SK-N-MC (cell line): ENCODE data around the gene ATP10D.
A peak's percentile ranks its signal among the peaks of the same experiment; 100 is the strongest.
"Not testable (repeated sequence)": the region's sequence is repeated elsewhere in the genome, so short reads cannot be mapped to it uniquely, and the experiment has no call there.

Experiments
- DNase-seq: peaks from one replicate; pipeline ENCODE4 v3.0.0-alpha.2; 2011; ENCODE audit warnings: low read depth, low spot score
- H3K27ac ChIP-seq: fragments of 200-600 bp; sonication (generic); 2 replicates; pipeline ENCODE4 v1.5.1; 2016; ENCODE audit warnings: mixed run types
- H3K36me3 ChIP-seq: fragments of 200-600 bp; sonication (generic); 2 replicates; pipeline ENCODE4 v1.6.1; 2017; ENCODE audit warnings: antibody characterized with exemption, low read length, mixed read lengths; ENCODE audit not compliant: insufficient read depth
- H3K4me3 ChIP-seq: fragments of 200-600 bp; sonication (generic); 2 replicates; pipeline ENCODE4 v1.5.1; 2016
- H3K9ac ChIP-seq: fragments of 200-600 bp; sonication (generic); 2 replicates; pipeline ENCODE4 v1.8.0; 2017; ENCODE audit warnings: mixed run types, mixed read lengths; ENCODE audit not compliant: insufficient read length
- H3K9me3 ChIP-seq: fragments of 200-600 bp; sonication (generic); 2 replicates; pipeline ENCODE4 v1.6.1; 2017; ENCODE audit warnings: low read depth, mild to moderate bottlenecking, antibody characterized with exemption, low read length, moderate library complexity, mixed read lengths
- EZH2 ChIP-seq: fragments of 200-600 bp; sonication (generic); IDR thresholded peaks from one replicate; pipeline ENCODE4 v1.6.1; 2017; ENCODE audit warnings: antibody characterized with exemption
- FOXP2 ChIP-seq: optimal IDR thresholded peaks from 2 replicates; pipeline ENCODE3; 2011; ENCODE audit warnings: mild to moderate bottlenecking, moderate library complexity; ENCODE audit not compliant: insufficient read depth; ENCODE audit errors: extremely low read length, control extremely low read depth
- POLR2AphosphoS5 ChIP-seq: IDR thresholded peaks from 2 replicates; pipeline ENCODE4 v1.6.1; 2012; ENCODE audit warnings: mild to moderate bottlenecking, low read depth, low read length, borderline replicate concordance

Gene ATP10D

GRCh38 chr4:47483745-47484144, 1.3 kb upstream of the ATP10D start:
- H3K9me3 ChIP-seq: no peaks in the 10 kb centered on the region; the same call in 1 of the 2 replicates

GRCh38 chr4:47484168-47484567, 907 bp upstream of the ATP10D start:
- Histone ChIP-seq H3K36me3 (no peaks in the 10 kb centered on the region), H3K9ac (no peak overlapping the region), H3K9me3 (no peaks in the 10 kb centered on the region; the same call in 1 of the 2 replicates), H3K4me3 (no peak overlapping the region), H3K27ac (no peak overlapping the region)
- TF ChIP-seq EZH2 (no peak), POLR2AphosphoS5 (no peak), FOXP2 (no peak)
- no peak for DNase-seq

More at GRCh38 chr4:47483745-47484144, 1.3 kb upstream of the ATP10D start:
- Histone ChIP-seq H3K36me3 (no peaks in the 10 kb centered on the region), H3K4me3 (no peak overlapping the region), H3K9ac (no peak overlapping the region), H3K27ac (no peak overlapping the region)
- TF ChIP-seq POLR2AphosphoS5: no peak
- no peak for TF ChIP-seq FOXP2
- TF ChIP-seq EZH2: no peak
- no peak for DNase-seq

GRCh38 chr4:47485768-47486167, 693 bp downstream of the ATP10D start:
- Histone ChIP-seq H3K9ac (peak overlapping the region; percentile 63), H3K9me3 (no peaks in the 10 kb centered on the region; the same call in 1 of the 2 replicates), H3K36me3 (no peaks in the 10 kb centered on the region), H3K27ac (no peak overlapping the region), H3K4me3 (peak overlapping the region; percentile 82)
- no peak for DNase-seq
- TF ChIP-seq EZH2 (no peak), FOXP2 (no peak), POLR2AphosphoS5 (no peak)

GRCh38 chr4:47486231-47486673, 1.2 kb downstream of the ATP10D start:
- no peak overlapping the region for H3K27ac ChIP-seq
- peak overlapping the region; percentile 82 for H3K4me3 ChIP-seq
- no peaks in the 10 kb centered on the region; the same call in 1 of the 2 replicates for H3K9me3 ChIP-seq
- H3K36me3 ChIP-seq: no peaks in the 10 kb centered on the region
- TF ChIP-seq POLR2AphosphoS5 (no peak), FOXP2 (no peak), EZH2 (no peak)
- no peak for DNase-seq
- H3K9ac ChIP-seq: peak overlapping the region; percentile 63

- H3K9me3 ChIP-seq, DNase-seq, H3K9ac ChIP-seq, H3K4me3 ChIP-seq, H3K27ac ChIP-seq, H3K36me3 ChIP-seq: not testable (repeated sequence)
These were observed 1.7 kb downstream of the ATP10D start for GRCh38 chr4:47486727-47487126.

GRCh38 chr4:47488706-47489105, 3.6 kb downstream of the ATP10D start:
- no peak for TF ChIP-seq EZH2
- TF ChIP-seq FOXP2: no peak
- no peak for TF ChIP-seq POLR2AphosphoS5
- Histone ChIP-seq H3K9ac (no peak overlapping the region), H3K4me3 (no peak overlapping the region), H3K27ac (no peak overlapping the region), H3K36me3 (no peaks in the 10 kb centered on the region), H3K9me3 (no peaks in the 10 kb centered on the region; the same call in 1 of the 2 replicates)
- DNase-seq: no peak

- no peak overlapping the region for H3K27ac ChIP-seq
- DNase-seq: no peak
- H3K36me3 ChIP-seq: no peaks in the 10 kb centered on the region
- H3K9me3 ChIP-seq: no peaks in the 10 kb centered on the region; the same call in 1 of the 2 replicates
- no peak overlapping the region for H3K4me3 ChIP-seq
- no peak for TF ChIP-seq POLR2AphosphoS5
- TF ChIP-seq FOXP2: no peak
- no peak for TF ChIP-seq EZH2
- no peak overlapping the region for H3K9ac ChIP-seq
These were observed 5.5 kb downstream of the ATP10D start for GRCh38 chr4:47490550-47490949.

- no peak for TF ChIP-seq FOXP2
- no peak for TF ChIP-seq EZH2
- no peak for TF ChIP-seq POLR2AphosphoS5
- no peak for DNase-seq
- Histone ChIP-seq H3K27ac (no peak overlapping the region), H3K9me3 (no peaks in the 10 kb centered on the region; the same call in 1 of the 2 replicates), H3K36me3 (no peaks in the 10 kb centered on the region), H3K4me3 (no peak overlapping the region), H3K9ac (no peak overlapping the region)
These were observed 8.4 kb downstream of the ATP10D start for GRCh38 chr4:47493238-47494123.

- Histone ChIP-seq H3K4me3 (no peak overlapping the region), H3K9me3 (no peaks in the 10 kb centered on the region; the same call in 1 of the 2 replicates), H3K36me3 (no peaks in the 10 kb centered on the region), H3K9ac (no peak overlapping the region), H3K27ac (no peak overlapping the region)
- no peak for TF ChIP-seq EZH2
- no peak for TF ChIP-seq POLR2AphosphoS5
- TF ChIP-seq FOXP2: no peak
- no peak for DNase-seq
These were observed 9.0 kb downstream of the ATP10D start for GRCh38 chr4:47494124-47494430.
